Mesothelial cell of epicardium (in vitro differentiated cells): ENCODE results near the gene PIGT. TPM values are rescaled to one million over a fixed set of nuclear protein-coding genes. Genes with fewer than 3 reads are reported as not detected.
A peak's percentile ranks its signal among the peaks of the same experiment; 100 is the strongest.

Experiments
- DNase-seq, 2 experiments: peaks; one replicate each; pipeline ENCODE4 v3.0.0; 2021; ENCODE audit warnings: low spot score in 2 of 2; ENCODE audit not compliant: unreplicated experiment in 2 of 2
- H3K27ac Mint-ChIP-seq: 2 replicates; pipeline ENCODE4 v1.8.0; 2021; ENCODE audit warnings: mixed read lengths
- H3K27me3 Mint-ChIP-seq: 2 replicates; pipeline ENCODE4 v1.8.0; 2021; ENCODE audit warnings: low read depth, mixed read lengths
- H3K36me3 Mint-ChIP-seq: 2 replicates; pipeline ENCODE4 v1.8.0; 2021; ENCODE audit warnings: mixed read lengths
- H3K4me1 Mint-ChIP-seq: 2 replicates; pipeline ENCODE4 v1.8.0; 2021; ENCODE audit warnings: mixed read lengths
- H3K4me3 Mint-ChIP-seq: 2 replicates; pipeline ENCODE4 v1.8.0; 2021; ENCODE audit warnings: mild to moderate bottlenecking, moderate library complexity, mixed read lengths
- H3K9me3 Mint-ChIP-seq: 2 replicates; pipeline ENCODE4 v1.8.0; 2021; ENCODE audit warnings: mixed read lengths
- CTCF ChIP-seq: fragments of 200-600 bp; sonication (generic); IDR thresholded peaks from one replicate; pipeline ENCODE4 v1.5.0; 2021; ENCODE audit warnings: antibody characterized with exemption; ENCODE audit not compliant: unreplicated experiment
- total RNA-seq: library from RNA; stranded (reverse); gene quantifications from 3 replicates; pipeline ENCODE4 v1.2.1, GENCODE V29; 2021

Gene PIGT
- 63.0 to 71.5 TPM (median 70.8 TPM) in 3 replicates for total RNA-seq

GRCh38 chr20:45415822-45416637 is at the start of gene PIGT:
Gene PIGT (plus strand): TSS chr20:45416141. CDS start chr20:45416157, 16 bp downstream.
- H3K36me3 Mint-ChIP-seq, result peaks cover 10% of the 10 kb centered on the region
- no peaks in the 10 kb centered on the region for H3K27me3 Mint-ChIP-seq
- no peak for TF ChIP-seq CTCF
- peaks cover 17% of the 10 kb centered on the region for H3K4me1 Mint-ChIP-seq
- peak within 1 kb of the TSS; percentile 92 for H3K27ac Mint-ChIP-seq
- peak; percentile 58 to 80 for DNase-seq
- peak within 1 kb of the TSS; percentile 97 for H3K4me3 Mint-ChIP-seq
- no peaks in the 10 kb centered on the region for H3K9me3 Mint-ChIP-seq

- Mint-ChIP-seq H3K9me3 (no peaks in the 10 kb centered on the region), H3K27me3 (no peaks in the 10 kb centered on the region), H3K27ac (no peak overlapping the region), H3K36me3 (peaks cover 18% of the 10 kb centered on the region), H3K4me1 (peaks cover 20% of the 10 kb centered on the region), H3K4me3 (no peak overlapping the region)
- DNase-seq, result no peak
- TF ChIP-seq CTCF, result no peak
Observed at GRCh38 chr20:45366192-45366591, 49.7 kb upstream of the PIGT start.

DNA sequence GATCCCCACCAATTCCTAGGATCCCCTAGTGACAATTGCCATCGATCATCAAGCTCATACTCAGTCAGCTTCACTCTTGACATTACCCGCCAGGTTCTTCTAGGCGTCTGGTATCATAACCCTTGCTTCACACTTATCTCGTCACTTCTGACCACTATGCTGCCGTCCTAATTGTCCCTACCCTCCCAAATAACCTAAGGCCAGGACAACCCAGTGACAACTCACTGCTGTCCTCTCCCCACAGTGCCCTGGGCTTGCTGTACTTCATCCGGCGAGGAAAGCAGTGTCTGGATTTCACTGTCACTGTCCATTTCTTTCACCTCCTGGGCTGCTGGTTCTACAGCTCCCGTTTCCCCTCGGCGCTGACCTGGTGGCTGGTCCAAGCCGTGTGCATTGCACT is 49.3 kb upstream of the PIGT start:
- H3K4me1 Mint-ChIP-seq, result peaks cover 20% of the 10 kb centered on the region
- peaks cover 18% of the 10 kb centered on the region for H3K36me3 Mint-ChIP-seq
- H3K27me3 Mint-ChIP-seq, result no peaks in the 10 kb centered on the region
- H3K9me3 Mint-ChIP-seq, result no peaks in the 10 kb centered on the region
- no peak for TF ChIP-seq CTCF
- DNase-seq, result no peak
- no peak overlapping the region for H3K27ac Mint-ChIP-seq
- H3K4me3 Mint-ChIP-seq, result no peak overlapping the region

- no peak overlapping the region for H3K4me3 Mint-ChIP-seq
- no peak for TF ChIP-seq CTCF
- no peak for DNase-seq
- no peaks in the 10 kb centered on the region for H3K9me3 Mint-ChIP-seq
- no peaks in the 10 kb centered on the region for H3K27me3 Mint-ChIP-seq
- H3K4me1 Mint-ChIP-seq, result peaks cover 20% of the 10 kb centered on the region
- peaks cover 18% of the 10 kb centered on the region for H3K36me3 Mint-ChIP-seq
- H3K27ac Mint-ChIP-seq, result no peak overlapping the region
Observed at GRCh38 chr20:45367126-45367525, 48.8 kb upstream of the PIGT start.

GRCh38 chr20:45368221-45368980 is 47.5 kb upstream of the PIGT start:
- Mint-ChIP-seq H3K4me3 (no peak overlapping the region), H3K9me3 (no peaks in the 10 kb centered on the region), H3K27ac (no peak overlapping the region), H3K36me3 (peaks cover 18% of the 10 kb centered on the region), H3K4me1 (peaks cover 12% of the 10 kb centered on the region), H3K27me3 (no peaks in the 10 kb centered on the region)
- TF ChIP-seq CTCF, result no peak
- DNase-seq, result no peak
